Limb (tissue), 2 donors: ENCODE measurements around the gene P2RX1.

Experiments used
- DNase-seq, 2 donors: peaks; one replicate each; pipeline ENCODE4 v3.0.0-alpha.2; 2016; ENCODE audit errors: extremely low spot score in 2 of 2

P2RX1 gene

GRCh38 chr17:3907483-3908216 is 8.6 kb downstream of the P2RX1 start:
- no peak for DNase-seq

DNA sequence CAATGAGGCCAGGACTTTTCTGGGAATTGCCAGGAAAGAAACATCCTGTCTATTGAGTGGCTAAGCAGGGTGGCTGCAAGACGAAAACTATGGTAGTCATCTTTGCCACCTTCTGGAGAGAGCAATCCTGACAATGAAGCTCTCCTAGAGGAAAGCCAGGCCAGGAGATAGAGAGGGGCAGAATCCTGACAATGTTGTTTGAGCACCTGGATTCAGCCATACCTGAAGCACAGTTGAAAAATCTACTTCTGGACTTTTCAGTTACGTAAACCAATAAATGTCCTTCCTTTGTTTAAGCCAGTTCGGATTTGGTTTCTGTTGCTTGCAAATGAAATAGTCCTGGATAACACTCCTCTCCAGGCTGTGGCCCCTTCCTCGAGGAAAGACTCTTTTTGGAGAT is 9.4 kb downstream of the P2RX1 start:
- no peak for DNase-seq

DNA sequence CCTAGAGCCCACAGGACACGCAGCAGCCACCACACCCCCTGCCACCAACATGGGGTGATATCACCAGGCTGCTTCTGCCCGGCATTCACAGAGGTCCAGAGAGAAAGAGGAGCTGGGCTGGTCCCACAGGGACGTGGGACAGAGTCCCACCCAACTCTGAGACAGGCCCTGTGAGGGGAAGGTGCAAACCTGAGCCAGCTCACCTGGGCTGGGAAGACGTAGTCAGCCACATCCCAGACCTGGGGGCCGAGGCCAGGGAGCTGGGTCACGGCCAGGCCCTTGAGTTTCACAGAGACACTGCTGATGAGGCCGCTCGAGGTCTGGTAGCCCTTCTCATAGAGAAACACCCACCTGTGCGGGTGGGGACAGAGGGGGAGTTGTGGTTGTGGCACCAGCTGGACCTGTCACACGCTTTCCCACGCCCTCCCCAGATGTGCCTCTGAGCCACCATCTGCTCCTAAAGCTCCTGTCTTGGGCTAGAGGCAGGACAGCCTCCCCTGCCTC is 11.2 kb downstream of the P2RX1 start:
- DNase-seq, result no peak

- DNase-seq, result no peak
Observed at GRCh38 chr17:3904501-3904900, 11.8 kb downstream of the P2RX1 start.

GRCh38 chr17:3903881-3904290 is 12.4 kb downstream of the P2RX1 start:
- no peak for DNase-seq

GRCh38 chr17:3903051-3903825 is 13.0 kb downstream of the P2RX1 start:
- DNase-seq, result no peak

GRCh38 chr17:3900646-3901045 is 15.6 kb downstream of the P2RX1 start:
- DNase-seq, result no peak

DNA sequence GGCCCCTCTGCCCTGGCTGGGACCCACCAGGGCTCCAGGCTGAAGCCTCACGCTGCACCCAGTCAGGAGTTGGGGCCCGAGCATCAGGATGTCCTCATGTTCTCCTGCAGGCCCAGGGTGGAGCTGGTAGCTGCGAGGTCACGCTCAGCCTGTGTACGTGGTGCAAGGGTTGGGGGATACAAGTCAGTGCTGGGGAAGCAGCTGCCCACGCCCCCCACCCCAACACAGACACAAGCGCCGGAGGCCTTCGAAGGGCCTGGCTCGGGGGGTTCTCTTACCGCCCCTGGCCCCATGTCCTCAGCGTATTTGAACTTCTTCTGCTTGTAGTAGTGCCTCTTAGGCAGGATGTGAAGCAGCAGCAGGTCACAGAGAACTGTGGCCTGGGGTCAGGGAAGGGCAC is 18.5 kb downstream of the P2RX1 start:
- no peak for DNase-seq

DNA sequence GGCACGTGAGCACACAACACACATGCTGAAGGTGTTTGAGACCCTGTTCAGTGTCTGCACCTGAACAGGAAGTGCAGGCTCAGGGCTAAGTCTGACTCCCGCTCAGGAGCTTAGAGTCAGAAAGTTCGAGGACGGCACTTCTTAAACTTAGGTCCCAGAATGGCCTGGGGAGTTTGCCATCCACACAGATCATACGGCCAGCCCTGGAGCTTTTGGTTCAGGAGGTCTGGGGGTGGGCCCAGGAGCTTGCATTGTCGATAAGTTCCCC is 19.4 kb downstream of the P2RX1 start:
- no peak for DNase-seq

DNA sequence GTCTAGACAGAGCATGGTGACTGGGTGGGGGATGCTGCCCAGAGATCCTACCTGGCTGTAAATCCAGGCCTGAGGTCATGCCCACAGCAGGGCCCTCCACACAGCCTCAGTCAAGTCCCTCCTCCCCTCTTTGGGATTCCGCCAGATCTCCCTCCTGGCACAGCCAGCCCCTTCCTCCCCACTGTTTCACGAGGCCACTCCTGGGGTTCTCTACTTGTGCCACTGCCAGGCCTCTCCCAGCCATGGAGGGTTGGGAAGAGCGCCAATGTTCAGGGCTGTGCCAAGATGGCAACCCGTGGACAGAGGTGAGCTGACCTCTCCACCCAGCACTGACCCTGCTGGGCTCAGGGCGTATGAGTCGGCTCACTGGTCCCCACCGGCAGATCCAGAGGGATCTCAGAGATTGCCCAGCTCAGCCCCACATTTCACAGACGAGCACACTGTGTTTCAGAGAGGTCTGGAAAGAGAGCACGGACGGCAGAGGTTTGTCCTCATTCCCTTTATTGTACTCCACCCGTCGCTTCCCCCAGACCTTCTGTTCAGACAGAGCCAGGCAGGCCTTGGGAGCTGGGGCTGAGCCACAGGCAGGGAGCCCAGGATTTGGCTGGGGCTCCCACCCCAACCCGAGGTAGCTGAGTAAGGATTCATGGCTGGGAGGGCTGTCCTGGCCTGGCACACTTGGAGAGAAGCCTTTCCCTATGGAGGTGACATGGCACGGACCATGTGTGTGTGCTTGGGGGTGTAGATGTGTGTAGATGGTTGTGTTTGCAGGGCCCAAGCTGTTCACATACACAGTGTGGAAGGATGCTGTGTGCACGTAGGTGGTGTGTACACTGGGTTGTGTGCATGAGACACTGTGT is 19.9 kb downstream of the P2RX1 start:
- DNase-seq, result no peak

- DNase-seq, result no peak
Observed at GRCh38 chr17:3895354-3895753, 20.9 kb downstream of the P2RX1 start.

DNA sequence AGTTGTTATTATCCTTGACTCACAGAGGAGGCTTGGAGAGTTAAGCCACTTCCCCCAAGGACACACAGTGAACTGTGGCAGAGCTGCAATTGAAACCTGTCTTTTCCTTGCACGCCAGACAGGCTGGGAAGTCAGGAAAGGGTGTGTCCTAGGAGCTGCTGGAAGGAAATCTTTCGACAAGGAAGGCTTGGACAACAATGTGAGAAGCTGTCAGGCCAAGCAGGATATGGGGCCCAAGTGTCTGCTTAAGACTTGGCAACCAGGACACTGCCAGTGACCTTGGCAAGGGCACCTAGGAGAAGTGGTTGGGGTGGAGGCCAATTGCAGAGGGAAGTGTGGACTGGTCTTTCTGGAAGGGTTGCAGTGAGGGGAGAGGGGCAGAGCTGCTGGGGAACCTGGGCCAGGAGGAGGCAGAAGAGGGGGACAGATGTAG is 21.3 kb downstream of the P2RX1 start:
- no peak for DNase-seq

DNA sequence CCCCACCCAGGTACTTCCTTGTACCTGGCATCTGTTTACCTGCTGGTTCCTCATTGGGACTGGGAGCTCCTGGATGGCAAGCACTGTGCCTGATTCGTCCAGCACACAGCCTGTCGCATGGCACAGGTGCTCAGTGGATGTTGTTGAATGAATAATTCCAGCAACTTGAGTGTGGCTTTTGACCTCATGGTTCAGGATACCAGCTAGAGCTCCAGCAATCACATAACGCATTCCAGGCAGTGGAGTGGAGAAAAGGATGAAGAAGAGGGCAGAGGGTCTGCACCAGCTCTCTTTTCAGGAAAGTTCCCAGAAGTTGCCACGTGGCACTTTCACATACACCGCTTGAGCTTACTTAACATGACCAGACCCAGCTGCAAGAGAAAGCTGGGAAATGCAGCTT is 22.1 kb downstream of the P2RX1 start:
- DNase-seq, result no peak

DNA sequence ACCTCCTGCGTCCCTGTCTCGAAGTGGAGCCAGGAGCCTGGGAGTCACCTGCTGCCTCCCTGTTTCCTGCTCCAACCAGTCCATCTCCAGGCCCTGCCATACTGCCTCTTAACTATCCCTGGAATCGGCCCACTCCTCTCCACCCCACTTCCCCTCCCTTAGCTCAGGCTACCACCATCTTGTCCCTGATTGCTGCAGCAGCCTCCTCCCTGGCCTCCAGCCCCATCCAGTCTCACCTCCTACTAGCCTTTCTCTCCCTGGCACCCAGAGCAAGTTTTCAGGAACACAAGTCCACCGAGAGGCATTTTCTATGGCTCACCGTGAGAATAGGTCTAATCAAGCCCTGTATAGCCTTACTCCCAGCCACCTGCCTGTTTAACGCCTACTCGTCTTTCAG is 22.5 kb downstream of the P2RX1 start:
- DNase-seq, result no peak

- DNase-seq, result peak; percentile 90
Observed at GRCh38 chr17:3893003-3893719, 23.1 kb downstream of the P2RX1 start, which contains the start of gene CAMKK1. CAMKK1 (minus strand) TSS chr17:3893053; CDS start chr17:3885687, 7,366 bp downstream.

GRCh38 chr17:3892095-3892998 is 23.9 kb downstream of the P2RX1 start:
- DNase-seq, result peak in 1 of 2 donors; percentile 77

DNA sequence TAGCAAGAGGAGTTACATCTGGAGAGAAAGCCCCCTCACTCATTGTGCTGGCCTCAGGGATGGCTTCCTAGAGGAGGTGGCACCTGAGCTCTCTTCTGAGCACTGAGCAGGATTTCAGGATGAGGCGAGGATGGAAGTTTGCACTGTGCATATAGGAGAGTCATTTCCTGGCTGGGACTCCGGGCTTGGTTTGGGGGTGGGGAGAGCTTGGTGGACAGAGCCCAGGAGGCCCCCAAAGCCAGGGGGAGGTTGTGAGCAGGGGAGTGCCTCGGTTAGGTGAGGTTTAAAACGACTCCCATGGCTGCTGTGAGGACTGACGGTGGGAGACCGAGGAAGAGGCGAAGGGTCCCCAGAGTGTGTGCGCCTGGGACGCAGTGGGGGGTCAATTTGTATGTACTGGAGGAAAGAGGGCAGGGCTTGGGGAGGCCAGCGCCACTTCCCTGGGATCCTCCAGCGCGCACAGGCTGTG is 24.6 kb downstream of the P2RX1 start:
- no peak for DNase-seq

- DNase-seq, result no peak
Observed at GRCh38 chr17:3890878-3891219, 25.4 kb downstream of the P2RX1 start.

DNA sequence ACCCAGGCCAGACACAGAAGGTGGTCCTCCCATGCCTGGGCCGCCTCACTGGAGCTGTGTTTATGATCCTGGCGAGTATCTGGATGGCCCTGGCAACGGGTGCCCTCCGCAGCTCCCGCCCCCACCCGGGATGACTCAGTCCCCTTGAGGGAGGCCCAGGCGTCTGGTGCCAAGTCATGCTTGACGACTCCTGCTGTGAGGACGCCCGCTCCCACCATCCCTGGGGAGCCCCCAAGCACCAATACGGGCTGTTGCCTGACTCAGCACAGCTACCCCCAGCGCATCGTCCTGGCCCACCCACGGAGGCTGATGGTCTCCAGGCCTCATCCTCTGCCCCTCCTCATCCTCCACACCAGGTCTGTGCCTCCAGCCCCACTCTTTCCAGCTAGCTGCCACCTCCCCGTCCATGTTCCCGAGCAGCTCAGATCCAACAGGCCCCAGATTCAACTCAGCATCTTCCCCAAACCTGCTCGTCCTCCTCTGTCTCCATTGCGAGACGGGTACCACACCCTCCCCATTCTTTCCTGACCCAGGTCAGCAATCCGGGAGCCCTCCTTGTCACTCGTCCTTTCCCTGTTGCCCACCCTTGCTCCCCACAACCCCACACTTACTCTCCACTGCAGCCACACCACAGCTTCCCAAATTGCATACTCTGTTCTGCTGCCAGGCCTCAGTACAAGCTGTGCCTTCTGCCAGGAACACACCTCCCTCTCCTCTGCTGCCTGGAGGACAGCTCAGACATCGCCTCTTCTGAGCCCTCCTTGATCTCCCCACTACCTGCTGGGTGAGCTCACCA is 26.0 kb downstream of the P2RX1 start:
- no peak for DNase-seq
